GM21619 (cell line): ENCODE measurements around the gene SH3PXD2A.
"Not testable (repeated sequence)": the region's sequence is repeated elsewhere in the genome, so short reads cannot be mapped to it uniquely, and the experiment has no call there.

ENCODE experiments used
- ATAC-seq: cut with Tn5 transposase; IDR thresholded peaks from one replicate; pipeline ENCODE4 v1.9.1; 2021; ENCODE audit not compliant: unreplicated experiment

The SH3PXD2A gene

GRCh38 chr10:103632871-103633270 is 222.5 kb downstream of the SH3PXD2A start:
- ATAC-seq = not testable (repeated sequence)

- ATAC-seq = no peak
Observed at GRCh38 chr10:103632247-103632642, 223.1 kb downstream of the SH3PXD2A start.

GRCh38 chr10:103630156-103630555 is 225.2 kb downstream of the SH3PXD2A start:
- no peak for ATAC-seq

- no peak for ATAC-seq
Observed at GRCh38 chr10:103629581-103629980, 225.8 kb downstream of the SH3PXD2A start.

GRCh38 chr10:103627893-103628292 is 227.5 kb downstream of the SH3PXD2A start:
- ATAC-seq = no peak

- no peak for ATAC-seq
Observed at GRCh38 chr10:103627111-103627892, 228.1 kb downstream of the SH3PXD2A start.

GRCh38 chr10:103626178-103626577 is 229.2 kb downstream of the SH3PXD2A start:
- ATAC-seq = no peak

- ATAC-seq = no peak
Observed at GRCh38 chr10:103622935-103623574, 232.3 kb downstream of the SH3PXD2A start.

GRCh38 chr10:103622286-103622685 is 233.1 kb downstream of the SH3PXD2A start:
- no peak for ATAC-seq

- no peak for ATAC-seq
Observed at GRCh38 chr10:103621783-103622125, 233.6 kb downstream of the SH3PXD2A start.

GRCh38 chr10:103620891-103621782 is 234.2 kb downstream of the SH3PXD2A start:
- no peak for ATAC-seq

GRCh38 chr10:103620352-103620740 is 235.0 kb downstream of the SH3PXD2A start:
- no peak for ATAC-seq

- no peak for ATAC-seq
Observed at GRCh38 chr10:103619424-103620351, 235.7 kb downstream of the SH3PXD2A start.

GRCh38 chr10:103618575-103619423 is 236.6 kb downstream of the SH3PXD2A start:
- no peak for ATAC-seq

- no peak for ATAC-seq
Observed at GRCh38 chr10:103617602-103618385, 237.6 kb downstream of the SH3PXD2A start.

GRCh38 chr10:103616705-103617601 is 238.4 kb downstream of the SH3PXD2A start:
- ATAC-seq = no peak

GRCh38 chr10:103614306-103615158 is 240.8 kb downstream of the SH3PXD2A start:
- no peak for ATAC-seq
